Progenitor cell of endocrine pancreas (in vitro differentiated cells): ENCODE results near the gene NUDT9. TPM values are rescaled to one million over a fixed set of nuclear protein-coding genes. Genes with fewer than 3 reads are reported as not detected.
A peak's percentile ranks its signal among the peaks of the same experiment; 100 is the strongest.
"Not testable (repeated sequence)": the region's sequence is repeated elsewhere in the genome, so short reads cannot be mapped to it uniquely, and the experiment has no call there.

Source experiments
- DNase-seq: peaks from one replicate; pipeline ENCODE4 v3.0.0; 2021; ENCODE audit warnings: low spot score; ENCODE audit not compliant: unreplicated experiment
- H3K27ac Mint-ChIP-seq: 2 replicates; pipeline ENCODE4 v1.8.0; 2021; ENCODE audit warnings: mild to moderate bottlenecking, moderate library complexity, mixed read lengths
- H3K27me3 Mint-ChIP-seq: 2 replicates; pipeline ENCODE4 v1.8.0; 2021; ENCODE audit warnings: mixed read lengths
- H3K36me3 Mint-ChIP-seq: 2 replicates; pipeline ENCODE4 v1.8.0; 2022; ENCODE audit warnings: mixed read lengths; ENCODE audit not compliant: insufficient read depth
- H3K4me1 Mint-ChIP-seq: 2 replicates; pipeline ENCODE4 v1.8.0; 2021; ENCODE audit warnings: low read depth, mixed read lengths
- H3K4me3 Mint-ChIP-seq: 2 replicates; pipeline ENCODE4 v1.8.0; 2021; ENCODE audit warnings: low read depth, mild to moderate bottlenecking, moderate library complexity, mixed read lengths
- H3K9me3 Mint-ChIP-seq: 2 replicates; pipeline ENCODE4 v1.8.0; 2021; ENCODE audit warnings: low read depth, mixed read lengths
- CTCF ChIP-seq: fragments of 200-600 bp; sonication (generic); IDR thresholded peaks from one replicate; pipeline ENCODE4 v1.5.0; 2021; ENCODE audit warnings: antibody characterized with exemption, mild to moderate bottlenecking; ENCODE audit not compliant: unreplicated experiment
- total RNA-seq: library from RNA; stranded (reverse); gene quantifications from 2 replicates; pipeline ENCODE4 v1.2.1, GENCODE V29; 2021

Gene NUDT9
- total RNA-seq, 1 donor from 2014 or later: 35.1 TPM

- no peak for TF ChIP-seq CTCF
- no peak for DNase-seq
- no peak overlapping the region for H3K27ac Mint-ChIP-seq
- peaks cover 2% of the 10 kb centered on the region for H3K36me3 Mint-ChIP-seq
- H3K4me1 Mint-ChIP-seq: peaks cover 3% of the 10 kb centered on the region
- no peak overlapping the region for H3K4me3 Mint-ChIP-seq
- peaks cover 12% of the 10 kb centered on the region for H3K9me3 Mint-ChIP-seq
- H3K27me3 Mint-ChIP-seq: no peaks in the 10 kb centered on the region
Observed at GRCh38 chr4:87399954-87400353, 22.4 kb upstream of the NUDT9 start.

- H3K4me3 Mint-ChIP-seq, H3K27ac Mint-ChIP-seq, DNase-seq, H3K36me3 Mint-ChIP-seq, H3K27me3 Mint-ChIP-seq: not testable (repeated sequence)
- Mint-ChIP-seq H3K4me1 (peaks cover 12% of the 10 kb centered on the region), H3K9me3 (peaks cover 36% of the 10 kb centered on the region)
Observed at GRCh38 chr4:87403732-87404131, 18.6 kb upstream of the NUDT9 start.

- Mint-ChIP-seq H3K27ac (no peak overlapping the region), H3K4me1 (peaks cover 27% of the 10 kb centered on the region)
- no peak for TF ChIP-seq CTCF
Observed at GRCh38 chr4:87405211-87405820, 17.1 kb upstream of the NUDT9 start.

GRCh38 chr4:87406462-87406861 lies 15.9 kb upstream of the NUDT9 start:
- Mint-ChIP-seq H3K27ac (no peak overlapping the region), H3K4me3 (no peak overlapping the region), H3K36me3 (peaks cover 5% of the 10 kb centered on the region), H3K9me3 (peaks cover 47% of the 10 kb centered on the region), H3K4me1 (peaks cover 31% of the 10 kb centered on the region), H3K27me3 (no peaks in the 10 kb centered on the region)
- DNase-seq: no peak
- no peak for TF ChIP-seq CTCF

More at GRCh38 chr4:87405211-87405820, 17.1 kb upstream of the NUDT9 start:
- H3K9me3 Mint-ChIP-seq: peaks cover 47% of the 10 kb centered on the region
- peaks cover 5% of the 10 kb centered on the region for H3K36me3 Mint-ChIP-seq
- no peak overlapping the region for H3K4me3 Mint-ChIP-seq
- no peaks in the 10 kb centered on the region for H3K27me3 Mint-ChIP-seq
- no peak for DNase-seq

- H3K27me3 Mint-ChIP-seq, H3K27ac Mint-ChIP-seq: not testable (repeated sequence)
Observed at GRCh38 chr4:87406902-87407301, 15.5 kb upstream of the NUDT9 start.

GRCh38 chr4:87409420-87409939 lies 12.9 kb upstream of the NUDT9 start:
- peaks cover 3% of the 10 kb centered on the region for H3K36me3 Mint-ChIP-seq

More at GRCh38 chr4:87406902-87407301, 15.5 kb upstream of the NUDT9 start:
- not testable (repeated sequence) for H3K4me3 Mint-ChIP-seq, DNase-seq, H3K36me3 Mint-ChIP-seq
- peaks cover 31% of the 10 kb centered on the region for H3K4me1 Mint-ChIP-seq
- H3K9me3 Mint-ChIP-seq: peaks cover 45% of the 10 kb centered on the region

More at GRCh38 chr4:87409420-87409939, 12.9 kb upstream of the NUDT9 start:
- H3K27me3 Mint-ChIP-seq: no peaks in the 10 kb centered on the region
- peaks cover 31% of the 10 kb centered on the region for H3K4me1 Mint-ChIP-seq
- TF ChIP-seq CTCF: no peak
- H3K9me3 Mint-ChIP-seq: peaks cover 41% of the 10 kb centered on the region
- H3K27ac Mint-ChIP-seq: peak overlapping the region; percentile 77
- H3K4me3 Mint-ChIP-seq: no peak overlapping the region
- DNase-seq: no peak
